HEK293 (cell line): ENCODE data around the gene SCARB2.

ENCODE experiments used
- CTCF ChIA-PET: fragments of 350-600 bp; formaldehyde crosslinking; extraction: SDS; loops from one replicate; lab custom pipeline; 2021; ENCODE audit warnings: antibody characterized with exemption; lab: Yijun Ruan, JAX
- POLR2A ChIA-PET: fragments of 300-600 bp; formaldehyde crosslinking; extraction: SDS; loops from one replicate; lab custom pipeline; 2020; ENCODE audit warnings: antibody characterized with exemption, inconsistent platforms; lab: Yijun Ruan, JAX
- H3K27ac ChIP-seq: fragments of 200-500 bp; sonication (Bioruptor generic); 2 replicates; pipeline ENCODE4 v1.5.1; 2014; ENCODE audit warnings: low read depth, low read length, control low read depth, inconsistent platforms; ENCODE audit errors: extremely low read depth
- H3K36me3 ChIP-seq, 2 experiments: fragments of 200-500 bp in 1 of 2; sonication (Bioruptor generic) in 1 of 2; 1 replicate in 1 of 2; 2 replicates in 1 of 2; pipeline ENCODE4 v1.5.1; 2014 to 2017; ENCODE audit warnings: inconsistent platforms in 2 of 2, low read length in 2 of 2; ENCODE audit not compliant: control insufficient read depth in 2 of 2, insufficient read depth in 1 of 2
- H3K4me1 ChIP-seq: fragments of 200-500 bp; sonication (Bioruptor generic); 2 replicates; pipeline ENCODE4 v1.5.1; 2014; ENCODE audit warnings: mild to moderate bottlenecking, low read length, inconsistent platforms; ENCODE audit not compliant: control insufficient read depth, insufficient read depth
- H3K4me3 ChIP-seq: 2 replicates; pipeline ENCODE4 v1.5.1; 2011; ENCODE audit warnings: low read depth, mild to moderate bottlenecking, control low read depth, low read length, moderate library complexity
- H3K9me3 ChIP-seq: fragments of 200-500 bp; sonication (Bioruptor generic); 2 replicates; pipeline ENCODE4 v1.5.1; 2014; ENCODE audit warnings: low read depth, low read length, inconsistent platforms; ENCODE audit not compliant: control insufficient read depth, insufficient read depth
- AEBP2 ChIP-seq: fragments of 450-650 bp; formaldehyde crosslinking; IDR thresholded peaks from 2 replicates; pipeline ENCODE4 v1.5.1; 2016; ENCODE audit warnings: missing biosample characterization, missing genetic modification characterization, borderline replicate concordance
- BCL6B ChIP-seq: fragments of 450-650 bp; formaldehyde crosslinking; IDR thresholded peaks from 2 replicates; pipeline ENCODE4 v1.5.1; 2017; ENCODE audit warnings: missing biosample characterization, missing genetic modification characterization
- GLI2 ChIP-seq: fragments of 450-650 bp; formaldehyde crosslinking; IDR thresholded peaks from 2 replicates; pipeline ENCODE4; 2017; ENCODE audit warnings: missing biosample characterization, missing genetic modification characterization, low read depth, borderline replicate concordance
- GLI4 ChIP-seq: fragments of 450-650 bp; formaldehyde crosslinking; IDR thresholded peaks from 2 replicates; pipeline ENCODE4 v1.5.1; 2016; ENCODE audit warnings: missing biosample characterization, missing genetic modification characterization
- HIC1 ChIP-seq: fragments of 450-650 bp; formaldehyde crosslinking; IDR thresholded peaks from 2 replicates; pipeline ENCODE4 v1.5.1; 2016; ENCODE audit warnings: missing biosample characterization, missing genetic modification characterization
- HOXC10 ChIP-seq: sonication (generic); formaldehyde crosslinking; IDR thresholded peaks from 2 replicates; pipeline ENCODE4 v1.8.1; 2023; ENCODE audit warnings: mild to moderate bottlenecking, missing genetic modification reagents
- HOXD13 ChIP-seq: sonication (generic); formaldehyde crosslinking; IDR thresholded peaks from 2 replicates; pipeline ENCODE4 v1.8.0; 2022; ENCODE audit warnings: missing genetic modification reagents, borderline replicate concordance
- MEIS1 ChIP-seq: sonication (generic); formaldehyde crosslinking; IDR thresholded peaks from 2 replicates; pipeline ENCODE4 v1.8.1; 2022; ENCODE audit warnings: missing genetic modification reagents, mild to moderate bottlenecking, borderline replicate concordance
- MZF1 ChIP-seq: fragments of 450-650 bp; formaldehyde crosslinking; IDR thresholded peaks from 2 replicates; pipeline ENCODE4 v1.5.1; 2017; ENCODE audit warnings: missing biosample characterization, missing genetic modification characterization, borderline replicate concordance
- SETDB1 ChIP-seq: IDR thresholded peaks from one replicate; pipeline ENCODE4 v1.6.1; 2017; ENCODE audit warnings: mild to moderate bottlenecking, low read length, moderate library complexity, mixed read lengths; ENCODE audit not compliant: insufficient read length
- ZBTB17 ChIP-seq: fragments of 450-650 bp; formaldehyde crosslinking; IDR thresholded peaks from 2 replicates; pipeline ENCODE4 v1.5.1; 2016; ENCODE audit warnings: missing biosample characterization, missing genetic modification characterization
- ZBTB21 ChIP-seq: fragments of 450-650 bp; formaldehyde crosslinking; IDR thresholded peaks from 2 replicates; pipeline ENCODE4 v1.5.1; 2017; ENCODE audit warnings: missing biosample characterization, missing genetic modification characterization
- ZNF169 ChIP-seq: fragments of 450-650 bp; formaldehyde crosslinking; IDR thresholded peaks from 2 replicates; pipeline ENCODE4 v1.5.1; 2016; ENCODE audit warnings: missing biosample characterization, missing genetic modification characterization
- ZNF2 ChIP-seq: fragments of 450-650 bp; formaldehyde crosslinking; IDR thresholded peaks from 2 replicates; pipeline ENCODE4 v1.5.1; 2016; ENCODE audit warnings: missing biosample characterization, missing genetic modification characterization
- ZNF239 ChIP-seq: fragments of 450-650 bp; formaldehyde crosslinking; IDR thresholded peaks from 2 replicates; pipeline ENCODE4 v1.5.1; 2016; ENCODE audit warnings: missing biosample characterization, missing genetic modification characterization
- ZNF324 ChIP-seq: fragments of 450-650 bp; formaldehyde crosslinking; IDR thresholded peaks from 2 replicates; pipeline ENCODE4 v1.5.1; 2016; ENCODE audit warnings: missing biosample characterization, missing genetic modification characterization
- ZNF561 ChIP-seq: fragments of 450-650 bp; IDR thresholded peaks from 2 replicates; pipeline ENCODE4 v1.5.1; 2018; ENCODE audit warnings: missing biosample characterization, missing genetic modification characterization, borderline replicate concordance
- ZNF596 ChIP-seq: fragments of 450-650 bp; IDR thresholded peaks from 2 replicates; pipeline ENCODE4 v1.5.0; 2018; ENCODE audit warnings: missing biosample characterization, mild to moderate bottlenecking, missing genetic modification characterization, moderate library complexity
- ZNF645 ChIP-seq: fragments of 450-650 bp; formaldehyde crosslinking; IDR thresholded peaks from 2 replicates; pipeline ENCODE4; 2016; ENCODE audit warnings: missing biosample characterization, missing genetic modification characterization
- ZNF660 ChIP-seq: fragments of 450-650 bp; IDR thresholded peaks from 2 replicates; pipeline ENCODE4 v1.5.1; 2018; ENCODE audit warnings: missing biosample characterization, mild to moderate bottlenecking, missing genetic modification characterization
- ZNF776 ChIP-seq: fragments of 450-650 bp; formaldehyde crosslinking; IDR thresholded peaks from 2 replicates; pipeline ENCODE4 v1.5.0; 2017; ENCODE audit warnings: missing biosample characterization, missing genetic modification characterization, borderline replicate concordance
- ZNF785 ChIP-seq: fragments of 450-650 bp; formaldehyde crosslinking; IDR thresholded peaks from 2 replicates; pipeline ENCODE4 v1.5.1; 2016; ENCODE audit warnings: missing biosample characterization, missing genetic modification characterization
- ZSCAN4 ChIP-seq: fragments of 450-650 bp; formaldehyde crosslinking; IDR thresholded peaks from 2 replicates; pipeline ENCODE4 v1.5.1; 2017; ENCODE audit warnings: missing biosample characterization, missing genetic modification characterization

The SCARB2 gene

GRCh38 chr4:76256032-76256431 is 42.4 kb upstream of the SCARB2 start (continued):
- TF ChIP-seq ZNF239 (tag by site-specific recombination), result no peak
- TF ChIP-seq SETDB1, result no peak

- no peak overlapping the region for H3K4me3 ChIP-seq
- H3K36me3 ChIP-seq, result no peaks in the 10 kb centered on the region
- H3K27ac ChIP-seq, result no peak overlapping the region
- no peaks in the 10 kb centered on the region for H3K9me3 ChIP-seq
- ChIA-PET CTCF (interaction anchor here (1.1 kb wide), 1 partner anchor 125 kb away, joined by 4 read pairs; no protein-coding TSS in a partner anchor), POLR2A (no interaction called here)
- TF ChIP-seq ZBTB21 (tag by site-specific recombination) (no peak), ZNF785 (tag by site-specific recombination) (no peak)
- TF ChIP-seq, all 188 proteins: peak for 0
- H3K4me1 ChIP-seq, result no peaks in the 10 kb centered on the region
These were observed 39.9 kb upstream of the SCARB2 start for GRCh38 chr4:76253511-76253910.

GRCh38 chr4:76252271-76252653 is 38.6 kb upstream of the SCARB2 start:
- no peaks in the 10 kb centered on the region for H3K36me3 ChIP-seq
- TF ChIP-seq ZNF169 (no peak), GLI4 (tag by site-specific recombination) (no peak), GLI2 (tag by site-specific recombination) (no peak), ZNF324 (tag by site-specific recombination) (no peak), ZNF645 (tag by site-specific recombination) (no peak), ZSCAN4 (tag by site-specific recombination) (no peak), ZNF596 (tag by site-specific recombination) (no peak), AEBP2 (tag by site-specific recombination) (no peak), ZNF776 (tag by site-specific recombination) (no peak), MZF1 (tag by site-specific recombination) (no peak), MEIS1 (CRISPR knock-in tag) (no peak), BCL6B (tag by site-specific recombination) (no peak), ZBTB17 (tag by site-specific recombination) (no peak), ZNF2 (tag by site-specific recombination) (no peak), HOXC10 (no peak), HIC1 (no peak), ZNF561 (tag by site-specific recombination) (no peak), HOXD13 (CRISPR knock-in tag) (no peak), ZNF660 (no peak)
- TF ChIP-seq, all 188 proteins: peak for 0
- Histone ChIP-seq H3K4me1 (no peaks in the 10 kb centered on the region), H3K9me3 (no peaks in the 10 kb centered on the region), H3K4me3 (no peak overlapping the region), H3K27ac (no peak overlapping the region)
- CTCF ChIA-PET, result interaction anchor here (0.7 to 1.4 kb wide), 7 partner anchors 22 to 252 kb away, joined by 3 to 4 read pairs (median 3); partner anchors contain the start of gene STBD1
- POLR2A ChIA-PET, result interaction anchor here (0.9 kb wide), 1 partner anchor 38 kb away, joined by 3 read pairs; the partner anchor contains the start of gene SCARB2
